KOPT-K1 (cell line): ENCODE data around the gene ACTMAP.
"Not testable (repeated sequence)": the region's sequence is repeated elsewhere in the genome, so short reads cannot be mapped to it uniquely, and the experiment has no call there.

Experiments used
- H3K27ac ChIP-seq: fragments of 200-600 bp; sonication (generic); 2 replicates; pipeline ENCODE4 v1.5.1; 2016; ENCODE audit warnings: antibody characterized with exemption, mild to moderate bottlenecking, low read depth, low read length; ENCODE audit not compliant: poor library complexity, severe bottlenecking
- H3K36me3 ChIP-seq: fragments of 200-600 bp; sonication (generic); 2 replicates; pipeline ENCODE4 v1.5.1; 2017; ENCODE audit warnings: antibody characterized with exemption, mild to moderate bottlenecking, low read length, moderate library complexity; ENCODE audit not compliant: insufficient read depth
- H3K9me3 ChIP-seq: fragments of 200-600 bp; sonication (generic); 2 replicates; pipeline ENCODE4 v1.5.1; 2017; ENCODE audit warnings: antibody characterized with exemption, low read length, mild to moderate bottlenecking; ENCODE audit not compliant: insufficient read depth, poor library complexity, severe bottlenecking

Gene ACTMAP

GRCh38 chr19:40750058-40750873, at the start of gene ACTMAP:
ACTMAP (minus strand) TSS chr19:40750477; CDS start chr19:40749803, 674 bp downstream.
- H3K36me3 ChIP-seq, result peaks cover 25% of the 10 kb centered on the region
- no peaks in the 10 kb centered on the region for H3K9me3 ChIP-seq
- peak within 1 kb of the TSS; percentile 92 for H3K27ac ChIP-seq

GRCh38 chr19:40799558-40800338, 49.5 kb upstream of the ACTMAP start:
- Histone ChIP-seq H3K27ac (peak overlapping the region; percentile 86), H3K9me3 (no peaks in the 10 kb centered on the region), H3K36me3 (peaks cover 41% of the 10 kb centered on the region)

- peak within 1 kb of the TSS; percentile 86 for H3K27ac ChIP-seq
Observed at GRCh38 chr19:40798683-40799557, 48.6 kb upstream of the ACTMAP start, which contains the start of gene EGLN2. EGLN2 (plus strand) TSS chr19:40799191; CDS start chr19:40800573, 1,382 bp downstream.

GRCh38 chr19:40797963-40798682, 47.8 kb upstream of the ACTMAP start:
- Histone ChIP-seq H3K36me3 (peaks cover 25% of the 10 kb centered on the region), H3K27ac (peak overlapping the region; percentile 86), H3K9me3 (no peaks in the 10 kb centered on the region)

More at GRCh38 chr19:40798683-40799557, 48.6 kb upstream of the ACTMAP start, which contains the start of gene EGLN2:
- Histone ChIP-seq H3K36me3 (peaks cover 33% of the 10 kb centered on the region), H3K9me3 (no peaks in the 10 kb centered on the region)

GRCh38 chr19:40797166-40797962, 47.1 kb upstream of the ACTMAP start:
- Histone ChIP-seq H3K27ac (peak overlapping the region; percentile 86), H3K36me3 (peaks cover 17% of the 10 kb centered on the region), H3K9me3 (no peaks in the 10 kb centered on the region)

- Histone ChIP-seq H3K27ac (no peak overlapping the region), H3K9me3 (no peaks in the 10 kb centered on the region), H3K36me3 (peaks cover 8% of the 10 kb centered on the region; the same call in 1 of the 2 replicates)
Observed at GRCh38 chr19:40791996-40792395, 41.7 kb upstream of the ACTMAP start.

GRCh38 chr19:40791349-40791748, 41.1 kb upstream of the ACTMAP start:
- Histone ChIP-seq H3K9me3 (no peaks in the 10 kb centered on the region), H3K36me3 (peaks cover 8% of the 10 kb centered on the region; the same call in 1 of the 2 replicates), H3K27ac (no peak overlapping the region)

- peaks cover 8% of the 10 kb centered on the region; the same call in 1 of the 2 replicates for H3K36me3 ChIP-seq
- H3K27ac ChIP-seq, result no peak overlapping the region
- H3K9me3 ChIP-seq, result no peaks in the 10 kb centered on the region
Observed at GRCh38 chr19:40786060-40787037, 36.1 kb upstream of the ACTMAP start.

- Histone ChIP-seq H3K27ac (no peak overlapping the region), H3K9me3 (no peaks in the 10 kb centered on the region), H3K36me3 (peaks cover 6% of the 10 kb centered on the region; the same call in 1 of the 2 replicates)
Observed at GRCh38 chr19:40785526-40785925, 35.2 kb upstream of the ACTMAP start.

- not testable (repeated sequence) for H3K9me3 ChIP-seq, H3K27ac ChIP-seq, H3K36me3 ChIP-seq
Observed at GRCh38 chr19:40784146-40784545, 33.9 kb upstream of the ACTMAP start.

- Histone ChIP-seq H3K9me3 (no peaks in the 10 kb centered on the region), H3K27ac (no peak overlapping the region), H3K36me3 (peaks cover 6% of the 10 kb centered on the region; the same call in 1 of the 2 replicates)
Observed at GRCh38 chr19:40783711-40784110, 33.4 kb upstream of the ACTMAP start.

GRCh38 chr19:40781140-40781539, 30.9 kb upstream of the ACTMAP start:
- H3K9me3 ChIP-seq, result no peaks in the 10 kb centered on the region
- no peak overlapping the region for H3K27ac ChIP-seq
- H3K36me3 ChIP-seq, result peaks cover 6% of the 10 kb centered on the region; the same call in 1 of the 2 replicates
